ENCODE data around the gene AQP2.

Gene AQP2

GRCh38 chr12:49939307-49939706, 11.2 kb upstream of the AQP2 start:
- Histone ChIP-seq H3K4me3 (replicated peaks; ENCODE audit: low read depth, low read length) (no peak overlapping the region), H3K27me3 (replicated peaks; ENCODE audit: control insufficient read depth, insufficient read depth, low read length) (no peaks in the 10 kb centered on the region), H3K36me3 (ENCODE audit: control insufficient read depth, insufficient read depth, low read length) (no peaks in the 10 kb centered on the region)
- TF ChIP-seq, protein P1, sequence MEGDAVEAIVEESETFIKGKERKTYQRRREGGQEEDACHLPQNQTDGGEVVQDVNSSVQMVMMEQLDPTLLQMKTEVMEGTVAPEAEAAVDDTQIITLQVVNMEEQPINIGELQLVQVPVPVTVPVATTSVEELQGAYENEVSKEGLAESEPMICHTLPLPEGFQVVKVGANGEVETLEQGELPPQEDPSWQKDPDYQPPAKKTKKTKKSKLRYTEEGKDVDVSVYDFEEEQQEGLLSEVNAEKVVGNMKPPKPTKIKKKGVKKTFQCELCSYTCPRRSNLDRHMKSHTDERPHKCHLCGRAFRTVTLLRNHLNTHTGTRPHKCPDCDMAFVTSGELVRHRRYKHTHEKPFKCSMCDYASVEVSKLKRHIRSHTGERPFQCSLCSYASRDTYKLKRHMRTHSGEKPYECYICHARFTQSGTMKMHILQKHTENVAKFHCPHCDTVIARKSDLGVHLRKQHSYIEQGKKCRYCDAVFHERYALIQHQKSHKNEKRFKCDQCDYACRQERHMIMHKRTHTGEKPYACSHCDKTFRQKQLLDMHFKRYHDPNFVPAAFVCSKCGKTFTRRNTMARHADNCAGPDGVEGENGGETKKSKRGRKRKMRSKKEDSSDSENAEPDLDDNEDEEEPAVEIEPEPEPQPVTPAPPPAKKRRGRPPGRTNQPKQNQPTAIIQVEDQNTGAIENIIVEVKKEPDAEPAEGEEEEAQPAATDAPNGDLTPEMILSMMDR (IDR thresholded peaks at IDR 0.05; ENCODE audit: insufficient read depth, low read length, poor library complexity, severe bottlenecking), result no peak
- no peak for DNase-seq (ENCODE audit: extremely low read depth, insufficient read length)

DNA sequence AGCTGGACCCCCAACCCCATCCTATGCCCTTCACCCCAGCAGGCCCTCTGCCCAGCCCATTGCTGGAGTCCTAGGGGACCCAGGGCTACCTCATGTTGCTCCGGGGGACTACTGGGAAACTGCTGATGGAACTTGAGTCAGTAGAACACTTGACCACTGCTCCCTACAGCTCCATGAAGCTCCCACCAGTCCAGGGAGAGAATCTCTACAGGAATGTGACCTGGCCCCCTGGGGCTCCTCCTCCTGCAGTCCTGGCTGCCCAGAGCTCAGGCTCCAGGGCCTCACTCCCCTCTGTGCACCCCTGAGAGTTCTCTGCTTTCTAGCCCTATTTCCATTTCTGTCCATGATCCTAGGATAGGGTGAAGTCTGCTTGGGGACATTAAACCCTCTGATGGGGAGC, 10.8 kb upstream of the AQP2 start:
- TF ChIP-seq, protein P1 (IDR thresholded peaks at IDR 0.05; ENCODE audit: insufficient read depth, low read length, poor library complexity, severe bottlenecking), result no peak
- Histone ChIP-seq H3K27me3 (replicated peaks; ENCODE audit: control insufficient read depth, insufficient read depth, low read length) (no peaks in the 10 kb centered on the region), H3K4me3 (replicated peaks; ENCODE audit: low read depth, low read length) (no peak overlapping the region), H3K36me3 (ENCODE audit: control insufficient read depth, insufficient read depth, low read length) (no peaks in the 10 kb centered on the region)
- DNase-seq (ENCODE audit: extremely low read depth, insufficient read length), result no peak

DNA sequence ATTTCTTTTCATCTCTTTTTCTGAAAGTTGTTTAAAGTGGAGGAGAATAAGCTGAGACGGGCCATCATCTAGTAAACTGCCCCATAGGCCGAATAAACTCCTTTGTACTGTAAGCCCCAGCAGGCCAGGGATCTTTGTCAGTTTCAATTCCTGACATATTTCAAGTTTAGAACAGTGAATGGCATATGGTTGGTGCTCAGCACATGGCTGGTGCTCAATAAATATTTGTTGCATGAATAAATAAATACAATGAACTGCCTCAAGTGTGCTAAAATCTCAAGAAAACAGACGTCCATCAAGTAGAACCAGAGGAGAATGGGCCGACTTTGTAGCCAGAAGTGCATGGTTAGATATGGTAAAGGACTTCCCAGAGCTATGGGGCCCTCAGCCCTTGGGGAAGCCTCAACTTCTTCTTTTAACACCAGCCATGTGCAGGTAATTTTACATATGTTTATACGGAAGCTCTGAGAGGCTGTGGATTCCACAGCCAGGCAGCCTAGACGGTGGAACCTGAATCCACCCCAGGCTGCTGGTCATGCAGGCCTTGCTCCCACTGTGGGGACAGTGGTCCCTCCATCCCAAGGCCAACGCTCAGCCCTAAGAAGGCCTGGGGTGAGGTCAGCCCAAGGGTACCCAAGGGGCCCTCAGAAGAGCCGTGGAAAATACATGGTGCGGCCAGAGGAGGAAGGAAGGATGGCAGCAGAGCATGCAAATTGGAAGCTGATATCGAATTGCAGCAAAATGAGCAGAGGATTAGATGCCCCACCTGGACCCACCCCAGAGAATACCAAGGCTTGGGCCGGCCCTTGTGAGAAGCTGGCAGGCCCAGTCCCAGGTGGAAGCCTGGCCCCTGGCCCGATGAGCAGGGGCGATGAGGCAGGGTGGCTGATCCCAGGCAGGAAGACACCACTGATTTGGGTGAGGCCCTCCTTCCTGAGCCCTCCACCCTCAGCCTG, 8.7 kb upstream of the AQP2 start:
- Histone ChIP-seq H3K27me3 (replicated peaks; ENCODE audit: control insufficient read depth, insufficient read depth, low read length) (no peaks in the 10 kb centered on the region), H3K36me3 (ENCODE audit: control insufficient read depth, insufficient read depth, low read length) (no peaks in the 10 kb centered on the region), H3K4me3 (replicated peaks; ENCODE audit: low read depth, low read length) (no peak overlapping the region)
- no peak for DNase-seq (ENCODE audit: extremely low read depth, insufficient read length)
- TF ChIP-seq, protein P1 (IDR thresholded peaks at IDR 0.05; ENCODE audit: insufficient read depth, low read length, poor library complexity, severe bottlenecking), result no peak

GRCh38 chr12:49942512-49942893, 8.0 kb upstream of the AQP2 start:
- Histone ChIP-seq H3K27me3 (replicated peaks; ENCODE audit: control insufficient read depth, insufficient read depth, low read length) (no peaks in the 10 kb centered on the region), H3K36me3 (ENCODE audit: control insufficient read depth, insufficient read depth, low read length) (no peaks in the 10 kb centered on the region), H3K4me3 (replicated peaks; ENCODE audit: low read depth, low read length) (no peak overlapping the region)
- TF ChIP-seq, protein P1 (IDR thresholded peaks at IDR 0.05; ENCODE audit: insufficient read depth, low read length, poor library complexity, severe bottlenecking), result no peak
- DNase-seq (ENCODE audit: extremely low read depth, insufficient read length), result no peak

GRCh38 chr12:49942921-49943624, 7.5 kb upstream of the AQP2 start:
- H3K36me3 ChIP-seq (ENCODE audit: control insufficient read depth, insufficient read depth, low read length), result no peaks in the 10 kb centered on the region
- no peaks in the 10 kb centered on the region for H3K27me3 ChIP-seq (replicated peaks; ENCODE audit: control insufficient read depth, insufficient read depth, low read length)
- TF ChIP-seq, protein P1 (IDR thresholded peaks at IDR 0.05; ENCODE audit: insufficient read depth, low read length, poor library complexity, severe bottlenecking), result no peak
- DNase-seq (ENCODE audit: extremely low read depth, insufficient read length), result no peak
- H3K4me3 ChIP-seq (replicated peaks; ENCODE audit: low read depth, low read length), result no peak overlapping the region

Measured in GM06990 (cell line).